ENCODE data around the gene LAPTM5. TPM values are rescaled to one million over a fixed set of nuclear protein-coding genes. Genes with fewer than 3 reads are reported as not detected.
A peak's percentile ranks its signal among the peaks of the same experiment; 100 is the strongest.

Gene LAPTM5
- total RNA-seq, 2 experiments from 2014 or later: 174 to 214 TPM

DNA sequence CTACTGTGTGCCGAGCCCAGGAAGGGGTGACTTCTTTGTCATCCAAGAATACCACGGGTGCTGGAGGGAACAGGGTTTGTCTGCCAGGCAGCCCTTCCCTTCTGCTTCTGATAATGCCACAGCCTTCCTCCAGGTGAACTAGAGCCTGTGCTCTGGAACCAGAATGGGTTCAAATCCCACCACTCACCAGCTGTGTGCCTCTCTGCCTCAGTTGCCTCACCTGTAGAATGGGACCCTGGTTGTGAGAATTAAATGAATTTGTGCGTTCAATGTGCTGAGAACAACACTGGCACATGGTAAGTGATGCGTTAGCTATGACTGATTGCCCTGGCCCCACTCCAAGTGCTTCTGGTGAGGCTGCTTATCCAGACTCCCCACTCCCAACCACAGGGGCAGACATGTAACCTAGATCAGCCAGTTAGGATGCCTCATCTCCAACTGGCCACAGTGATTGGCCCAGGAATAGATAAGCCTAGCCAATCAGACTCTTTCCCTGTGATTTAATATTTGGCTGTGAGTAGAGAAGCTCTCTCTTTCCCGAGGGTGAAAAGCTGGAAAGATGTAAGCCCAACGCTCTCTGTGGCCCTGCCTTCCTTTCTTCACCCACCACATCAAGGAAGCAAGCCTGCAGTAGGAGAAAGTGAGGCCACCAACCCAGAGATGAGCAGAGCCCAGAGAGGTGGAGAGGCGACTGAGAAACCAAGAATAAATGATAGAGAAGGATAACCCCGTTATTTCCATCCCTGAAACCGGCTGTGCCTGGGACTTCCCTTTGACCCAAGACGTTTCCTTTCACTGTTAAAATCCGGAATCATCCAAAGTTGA is 20.8 kb upstream of the LAPTM5 start:
- Mint-ChIP-seq H3K9me3 (ENCODE audit: low read depth) (no peaks in the 10 kb centered on the region), H3K4me1 (peaks cover 15% of the 10 kb centered on the region), H3K27me3 (no peaks in the 10 kb centered on the region), H3K4me3 (no peak overlapping the region), H3K27ac (no peak overlapping the region), H3K36me3 (ENCODE audit: low read depth) (no peaks in the 10 kb centered on the region)
- peak; percentile 27 for ATAC-seq
- CTCF ChIA-PET: interaction anchor here (0.6 to 8.9 kb wide), 18 partner anchors 10 to 198 kb away, joined by 3 to 229 read pairs (median 12); partner anchors contain the start of gene LAPTM5
- peak; percentile 70 for DNase-seq
- intact Hi-C loops (cut with DNase I, micrococcal nuclease): loop anchor here in 1 of 2 experiments (2.0 kb wide), 1 partner anchor 30 kb away; no protein-coding TSS in a partner anchor
- POLR2A ChIA-PET: interaction anchor here (1.7 kb wide), 1 partner anchor 59 kb away, joined by 14 read pairs; no protein-coding TSS in a partner anchor

GRCh38 chr1:30777904-30778153 is 20.3 kb upstream of the LAPTM5 start:
- intact Hi-C loops (cut with DNase I, micrococcal nuclease): loop anchor here in 1 of 2 experiments (2.0 kb wide), 1 partner anchor 29 kb away; no protein-coding TSS in a partner anchor
- no peak overlapping the region for H3K27ac Mint-ChIP-seq
- ATAC-seq (no peak), DNase-seq (no peak)
- no peaks in the 10 kb centered on the region for H3K27me3 Mint-ChIP-seq
- no peaks in the 10 kb centered on the region for H3K36me3 Mint-ChIP-seq (ENCODE audit: low read depth)
- H3K9me3 Mint-ChIP-seq (ENCODE audit: low read depth): no peaks in the 10 kb centered on the region
- H3K4me1 Mint-ChIP-seq: peaks cover 11% of the 10 kb centered on the region
- POLR2A ChIA-PET: no interaction called here
- CTCF ChIA-PET: interaction anchor here (0.7 to 8.9 kb wide), 9 partner anchors 9 to 97 kb away, joined by 3 to 229 read pairs (median 22); partner anchors contain the start of gene LAPTM5
- no peak overlapping the region for H3K4me3 Mint-ChIP-seq

DNA sequence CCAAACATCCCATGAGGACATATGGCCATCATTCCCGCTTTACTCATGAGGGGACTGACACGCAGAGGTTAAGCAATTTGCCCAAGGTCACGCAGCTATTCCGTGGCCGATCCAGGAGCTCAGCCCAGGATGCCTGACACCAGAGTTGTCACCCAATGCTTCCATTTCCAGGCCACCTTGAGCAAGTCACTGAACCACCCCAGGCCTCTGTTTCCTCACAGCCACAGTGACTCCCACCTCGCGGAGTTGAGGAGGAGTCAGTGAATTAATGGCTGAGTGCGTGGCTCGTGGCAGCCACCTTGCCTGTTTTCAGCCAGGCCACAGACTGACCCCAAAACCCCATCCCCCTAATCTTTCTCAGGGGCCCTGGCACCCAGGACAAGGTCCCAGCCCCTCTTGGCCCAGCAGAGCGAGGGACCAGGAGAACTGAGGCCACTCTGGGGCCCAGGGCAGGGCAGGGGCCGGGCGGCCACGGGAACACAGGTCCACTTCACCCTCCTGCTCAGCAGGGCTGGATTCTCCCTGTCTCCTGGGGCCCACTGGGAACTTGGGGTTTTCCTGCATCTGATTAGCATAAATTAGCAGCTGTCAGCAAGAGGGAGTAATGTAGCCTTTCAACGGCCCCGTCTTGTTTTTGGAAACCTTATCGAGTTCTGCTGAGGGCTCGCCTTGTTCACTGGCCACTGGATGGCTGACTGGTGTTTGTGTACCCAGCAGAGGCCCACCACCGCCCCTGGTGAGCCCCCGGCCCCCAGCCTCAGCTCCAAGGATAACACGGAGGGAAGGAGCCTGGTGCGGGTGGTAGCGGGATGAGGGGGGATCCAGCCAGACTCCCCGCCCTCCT is 19.7 kb upstream of the LAPTM5 start:
- Mint-ChIP-seq H3K27ac (no peak overlapping the region), H3K4me1 (peaks cover 6% of the 10 kb centered on the region), H3K36me3 (ENCODE audit: low read depth) (no peaks in the 10 kb centered on the region), H3K4me3 (no peak overlapping the region), H3K9me3 (ENCODE audit: low read depth) (no peaks in the 10 kb centered on the region), H3K27me3 (no peaks in the 10 kb centered on the region)
- ATAC-seq (no peak), DNase-seq (no peak)
- ChIA-PET CTCF (interaction anchor here (0.6 to 8.9 kb wide), 10 partner anchors 9 to 213 kb away, joined by 3 to 229 read pairs (median 4); partner anchors contain the start of gene LAPTM5), POLR2A (interaction anchor here (1.0 kb wide), 1 partner anchor 57 kb away, joined by 3 read pairs; no protein-coding TSS in a partner anchor)
- intact Hi-C loops (cut with DNase I, micrococcal nuclease): no loop called here

DNA sequence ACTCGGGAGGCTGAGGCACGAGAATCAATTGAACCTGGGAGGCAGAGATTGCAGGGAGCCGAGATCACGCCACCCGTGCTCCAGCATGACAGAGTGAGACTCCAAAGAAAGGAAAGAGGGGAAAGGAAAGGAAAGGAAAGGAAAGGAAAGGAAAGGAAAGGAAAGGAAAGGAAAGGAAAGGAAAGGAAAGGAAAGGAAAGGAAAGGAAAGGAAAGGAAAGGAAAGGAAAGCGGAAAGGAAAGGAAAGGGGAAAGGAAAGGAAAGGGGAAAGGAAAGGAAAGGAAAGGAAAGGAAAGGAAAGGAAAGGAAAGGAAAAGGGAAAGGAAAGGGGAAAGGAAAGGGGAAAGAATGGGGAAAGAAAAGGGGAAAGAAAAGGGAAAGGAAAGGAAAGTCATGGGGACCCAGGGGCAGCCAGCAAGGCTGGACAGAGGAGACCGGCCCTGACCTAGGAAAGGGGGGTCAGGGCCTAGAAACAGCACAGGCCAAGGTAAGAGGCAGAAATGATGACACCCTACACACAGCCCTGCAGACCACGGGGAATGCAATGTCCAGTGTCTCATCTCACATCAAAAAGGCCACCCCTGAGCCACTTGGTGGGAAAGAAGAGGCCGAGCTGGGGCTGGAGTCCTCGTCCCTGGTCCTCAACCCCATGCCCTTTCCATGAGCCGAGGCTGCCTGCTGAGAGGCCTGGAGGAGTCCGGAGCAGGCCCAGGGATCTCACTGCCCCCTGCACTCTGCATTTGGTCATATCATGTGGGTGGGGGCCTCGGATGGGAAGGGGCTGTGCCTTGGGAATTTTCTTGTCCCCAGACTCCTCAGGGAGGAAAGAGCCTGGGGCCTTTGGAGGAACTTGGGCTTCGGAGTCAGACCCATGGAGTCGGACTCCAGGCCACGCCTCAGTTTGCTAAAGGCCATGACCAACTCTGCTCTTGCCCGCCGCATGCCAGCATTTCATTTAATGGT is 18.8 kb upstream of the LAPTM5 start:
- intact Hi-C loops (cut with DNase I, micrococcal nuclease): no loop called here
- POLR2A ChIA-PET: interaction anchor here (1.0 kb wide), 1 partner anchor 56 kb away, joined by 3 read pairs; no protein-coding TSS in a partner anchor

DNA sequence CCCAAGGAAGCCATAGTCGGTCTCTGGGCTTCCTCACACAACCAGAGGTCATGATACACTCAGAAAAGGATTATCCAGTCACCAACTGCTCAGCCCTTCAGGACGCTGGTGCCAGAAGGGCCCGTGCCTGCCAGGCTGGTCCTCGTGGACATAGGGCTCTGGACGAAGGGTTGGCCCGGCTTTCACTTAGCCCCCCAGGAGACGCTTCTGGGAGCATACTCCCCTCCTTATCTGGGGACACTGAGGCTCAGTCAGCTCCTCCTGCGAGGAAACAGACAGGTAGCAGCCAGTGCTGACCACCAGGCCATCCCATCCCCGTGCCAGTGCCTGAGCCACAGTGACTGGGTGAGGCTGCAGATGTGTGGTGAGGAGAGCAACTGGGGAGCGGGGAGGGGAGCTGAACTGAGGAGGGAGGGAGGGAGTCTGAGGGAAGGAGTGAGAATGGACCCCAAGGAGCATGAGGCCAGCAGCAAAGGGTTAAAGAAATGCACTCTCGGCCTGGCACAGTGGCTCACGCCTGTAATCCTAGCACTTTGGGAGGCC is 17.9 kb upstream of the LAPTM5 start:
- Mint-ChIP-seq H3K36me3 (ENCODE audit: low read depth) (no peaks in the 10 kb centered on the region), H3K27me3 (no peaks in the 10 kb centered on the region), H3K4me3 (no peak overlapping the region), H3K27ac (no peak overlapping the region), H3K9me3 (ENCODE audit: low read depth) (no peaks in the 10 kb centered on the region), H3K4me1 (peaks cover 6% of the 10 kb centered on the region)
- no peak for ATAC-seq
- ChIA-PET CTCF (no interaction called here), POLR2A (no interaction called here)
- DNase-seq: no peak
- intact Hi-C loops (cut with DNase I, micrococcal nuclease): no loop called here

More for the DNA sequence above, 18.8 kb upstream of the LAPTM5 start:
- no peaks in the 10 kb centered on the region for H3K9me3 Mint-ChIP-seq (ENCODE audit: low read depth)
- DNase-seq (no peak), ATAC-seq (no peak)
- no peak overlapping the region for H3K27ac Mint-ChIP-seq
- H3K4me3 Mint-ChIP-seq: no peak overlapping the region
- peaks cover 6% of the 10 kb centered on the region for H3K4me1 Mint-ChIP-seq
- no peaks in the 10 kb centered on the region for H3K27me3 Mint-ChIP-seq
- CTCF ChIA-PET: interaction anchor here (0.6 to 8.9 kb wide), 5 partner anchors 18 to 214 kb away, joined by 3 to 229 read pairs (median 3); partner anchors contain the start of gene LAPTM5
- H3K36me3 Mint-ChIP-seq (ENCODE audit: low read depth): no peaks in the 10 kb centered on the region

- Mint-ChIP-seq H3K27ac (no peak overlapping the region), H3K9me3 (ENCODE audit: low read depth) (no peaks in the 10 kb centered on the region), H3K4me3 (no peak overlapping the region), H3K4me1 (peaks cover 6% of the 10 kb centered on the region), H3K27me3 (no peaks in the 10 kb centered on the region), H3K36me3 (ENCODE audit: low read depth) (no peaks in the 10 kb centered on the region)
- DNase-seq: no peak
- ATAC-seq: no peak
- intact Hi-C loops (cut with DNase I, micrococcal nuclease): no loop called here
- ChIA-PET CTCF (no interaction called here), POLR2A (no interaction called here)
These were observed 17.2 kb upstream of the LAPTM5 start for GRCh38 chr1:30774550-30775432.

DNA sequence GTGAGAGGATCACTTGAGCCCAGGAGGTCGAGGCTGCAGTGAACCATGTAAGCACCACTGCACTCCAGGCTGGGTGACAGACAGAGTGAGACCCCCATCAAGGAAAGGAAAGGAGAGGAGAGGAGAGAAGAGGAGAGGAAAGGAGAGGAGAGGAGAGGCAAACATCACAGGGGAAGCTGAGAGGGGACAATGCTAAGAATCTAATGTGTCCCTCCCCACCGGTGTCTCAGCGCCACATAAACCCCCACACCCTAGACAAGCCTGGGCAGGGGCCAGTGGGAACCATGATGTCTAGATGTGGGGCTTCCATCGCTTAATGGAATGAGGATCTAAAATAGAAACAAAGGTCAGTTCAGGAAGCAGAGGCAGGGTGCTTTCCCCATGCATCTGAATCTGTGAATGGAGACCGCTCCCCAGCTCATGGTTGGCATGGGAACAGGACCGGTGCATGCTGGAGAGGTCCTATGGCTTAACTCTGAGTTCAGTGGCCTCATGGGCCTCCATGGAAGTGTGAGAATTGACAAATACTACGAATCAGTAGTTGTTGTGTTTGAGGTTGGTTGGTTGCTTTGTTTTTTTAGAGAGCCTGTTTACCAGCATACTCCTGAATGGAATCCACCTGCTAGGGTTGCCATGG is 16.3 kb upstream of the LAPTM5 start:
- H3K27me3 Mint-ChIP-seq: no peaks in the 10 kb centered on the region
- ChIA-PET CTCF (interaction anchor here (0.7 kb wide), 1 partner anchor 46 kb away, joined by 3 read pairs; no protein-coding TSS in a partner anchor), POLR2A (no interaction called here)
- ATAC-seq (no peak), DNase-seq (no peak)
- no peaks in the 10 kb centered on the region for H3K9me3 Mint-ChIP-seq (ENCODE audit: low read depth)
- no peak overlapping the region for H3K4me3 Mint-ChIP-seq
- intact Hi-C loops (cut with DNase I, micrococcal nuclease): no loop called here
- H3K36me3 Mint-ChIP-seq (ENCODE audit: low read depth): no peaks in the 10 kb centered on the region
- H3K27ac Mint-ChIP-seq: no peak overlapping the region
- no peaks in the 10 kb centered on the region for H3K4me1 Mint-ChIP-seq

DNA sequence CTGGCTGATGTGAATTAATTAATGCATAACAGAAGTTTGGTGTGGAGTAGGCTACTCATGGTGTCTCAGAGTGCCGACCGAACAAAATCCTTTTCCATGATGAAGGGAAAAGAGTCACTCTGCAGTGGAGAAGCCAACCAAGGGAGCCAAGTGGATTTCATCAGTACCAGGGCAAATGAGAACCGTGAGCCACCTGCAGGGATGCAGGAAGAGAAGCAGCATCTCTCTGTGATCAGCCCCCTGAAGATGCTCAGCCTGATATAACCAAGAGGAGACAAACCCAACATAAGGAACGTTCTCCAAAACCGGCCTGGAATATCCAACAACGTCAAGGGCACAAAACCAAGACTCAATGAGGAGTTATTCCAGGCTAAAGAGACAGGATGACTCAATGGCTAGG is 13.4 kb upstream of the LAPTM5 start:
- intact Hi-C loops (cut with DNase I, micrococcal nuclease): no loop called here
- no peak for DNase-seq
- Mint-ChIP-seq H3K4me3 (no peak overlapping the region), H3K4me1 (peaks cover 15% of the 10 kb centered on the region), H3K9me3 (ENCODE audit: low read depth) (no peaks in the 10 kb centered on the region), H3K36me3 (ENCODE audit: low read depth) (no peaks in the 10 kb centered on the region), H3K27ac (no peak overlapping the region), H3K27me3 (no peaks in the 10 kb centered on the region)
- CTCF ChIA-PET: interaction anchor here (1.0 to 5.0 kb wide), 2 partner anchors 8 to 9 kb away, joined by 3 to 32 read pairs; no protein-coding TSS in a partner anchor
- POLR2A ChIA-PET: no interaction called here
- no peak for ATAC-seq

- ChIA-PET POLR2A (no interaction called here), CTCF (interaction anchor here (0.6 to 5.0 kb wide), 3 partner anchors 8 to 159 kb away, joined by 3 to 32 read pairs (median 4); no protein-coding TSS in a partner anchor)
- Mint-ChIP-seq H3K4me3 (no peak overlapping the region), H3K4me1 (peaks cover 24% of the 10 kb centered on the region), H3K27ac (no peak overlapping the region), H3K9me3 (ENCODE audit: low read depth) (no peaks in the 10 kb centered on the region), H3K27me3 (no peaks in the 10 kb centered on the region), H3K36me3 (ENCODE audit: low read depth) (no peaks in the 10 kb centered on the region)
- intact Hi-C loops (cut with DNase I, micrococcal nuclease): no loop called here
- no peak for DNase-seq
- no peak for ATAC-seq
These were observed 12.6 kb upstream of the LAPTM5 start for GRCh38 chr1:30770150-30770549.

All from activated CD4-positive, alpha-beta T cell treated with anti-CD3 and anti-CD28 coated beads for 36 hours (primary cell).